NB4 (cell line): ENCODE measurements around the gene GRB10.

Source experiments
- DNase-seq: peaks from one replicate; pipeline ENCODE4 v3.0.0; 2010; ENCODE audit warnings: low read depth
- H3K4me3 ChIP-seq: one replicate; pipeline ENCODE4 v1.5.1; 2011; ENCODE audit warnings: mild to moderate bottlenecking, low read depth, low read length, moderate library complexity
- CTCF ChIP-seq: IDR thresholded peaks from one replicate; pipeline ENCODE4 v1.5.1; 2012; ENCODE audit warnings: low read depth, low read length
- MYC ChIP-seq: IDR thresholded peaks from 2 replicates; pipeline ENCODE4 v1.6.1; 2011; ENCODE audit warnings: low read depth, low read length
- POLR2A ChIP-seq: IDR thresholded peaks from 2 replicates; pipeline ENCODE4 v1.6.1; 2011; ENCODE audit warnings: mild to moderate bottlenecking; ENCODE audit not compliant: insufficient read length; ENCODE audit errors: extremely low read depth
- TF ChIP-seq, protein P1 (sequence below): IDR thresholded peaks from 2 replicates; pipeline ENCODE4 v1.6.1; 2011; ENCODE audit warnings: low read depth, low read length

GRB10 gene

DNA sequence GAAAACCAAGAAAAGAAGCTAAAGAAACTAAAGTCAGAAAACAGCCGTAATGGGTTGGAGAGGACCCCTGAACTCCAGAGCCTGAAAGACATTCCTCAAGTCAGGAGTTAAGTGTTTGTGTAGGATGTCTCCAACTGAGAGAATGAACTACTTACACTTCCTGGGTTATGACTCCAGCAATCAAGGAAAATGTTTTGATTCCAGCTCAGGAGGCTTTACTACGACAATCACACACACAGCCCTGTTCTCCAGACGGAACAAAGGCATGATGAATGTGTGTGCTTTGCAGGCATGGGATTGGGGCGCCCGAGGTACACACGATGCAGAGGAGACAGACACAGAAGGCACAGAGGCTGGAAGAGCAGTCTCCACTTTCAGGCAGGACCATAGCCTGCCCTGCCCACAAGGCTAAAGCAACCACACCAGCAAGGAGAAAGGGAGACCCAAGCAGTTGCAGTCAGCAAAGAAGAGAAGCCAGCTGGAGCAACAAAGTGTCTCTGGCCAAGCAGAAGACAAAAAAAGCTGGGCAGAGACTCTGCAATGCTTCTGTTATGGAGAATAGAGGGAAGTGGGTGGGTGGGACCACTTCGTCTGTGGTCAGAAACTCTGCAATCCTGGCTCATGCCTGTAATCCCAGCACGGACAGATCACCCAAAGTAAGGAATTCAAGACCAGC, 89.1 kb downstream of the GRB10 start:
- no peak overlapping the region for H3K4me3 ChIP-seq
- DNase-seq, result no peak
- TF ChIP-seq CTCF, result no peak

DNA sequence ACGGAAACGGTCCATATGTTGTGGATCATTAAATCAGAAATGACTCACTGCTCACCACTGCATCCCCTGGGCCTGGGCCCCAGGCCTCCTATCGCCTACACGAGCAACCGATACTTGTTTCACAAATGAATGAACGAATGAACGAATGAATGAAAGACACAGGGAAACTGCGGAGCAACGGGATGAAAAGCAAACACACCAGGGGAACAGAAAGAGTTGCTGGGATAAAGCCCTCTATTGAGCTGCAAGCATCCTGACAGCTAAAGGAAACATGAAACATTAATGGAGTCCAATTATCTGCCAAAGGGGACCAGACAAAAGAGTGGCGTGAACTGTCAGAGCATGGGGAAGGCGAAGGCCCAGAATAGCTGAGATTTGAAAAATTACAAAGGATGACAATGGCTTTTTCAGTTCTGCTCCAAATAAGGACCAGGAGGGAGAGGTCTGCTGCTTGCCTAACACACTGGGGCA, 92.1 kb downstream of the GRB10 start:
- TF ChIP-seq CTCF (no peak), MYC (no peak), POLR2A (no peak)
- TF ChIP-seq, protein P1, sequence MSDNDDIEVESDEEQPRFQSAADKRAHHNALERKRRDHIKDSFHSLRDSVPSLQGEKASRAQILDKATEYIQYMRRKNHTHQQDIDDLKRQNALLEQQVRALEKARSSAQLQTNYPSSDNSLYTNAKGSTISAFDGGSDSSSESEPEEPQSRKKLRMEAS, result no peak
- H3K4me3 ChIP-seq, result no peak overlapping the region
- no peak for DNase-seq

DNA sequence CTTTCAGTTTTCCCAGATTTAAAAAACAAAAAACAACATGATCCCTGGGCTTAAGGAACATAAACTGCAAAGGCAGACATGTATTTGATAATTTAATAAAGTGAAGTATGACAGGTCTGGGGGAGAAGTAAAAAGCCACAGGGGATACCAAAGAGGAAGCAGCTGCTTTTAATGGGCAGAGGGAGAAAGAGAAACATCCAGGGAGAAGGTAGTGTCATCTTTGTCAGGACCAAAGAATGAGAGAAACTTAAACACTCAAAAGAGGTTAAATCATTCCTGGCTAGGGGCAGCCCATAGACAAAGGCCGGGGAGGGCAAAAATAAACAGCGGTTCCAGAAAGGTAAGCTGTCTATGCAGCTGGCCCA, 94.5 kb downstream of the GRB10 start:
- no peak overlapping the region for H3K4me3 ChIP-seq
- TF ChIP-seq POLR2A, result no peak
- TF ChIP-seq, protein P1, result no peak
- TF ChIP-seq CTCF, result no peak
- TF ChIP-seq MYC, result no peak
- DNase-seq, result peak; percentile 48

- TF ChIP-seq MYC (no peak), POLR2A (no peak), CTCF (no peak)
- TF ChIP-seq, protein P1, result no peak
- no peak for DNase-seq
- H3K4me3 ChIP-seq, result no peak overlapping the region
Measured at GRCh38 chr7:50687575-50688225, 95.0 kb downstream of the GRB10 start.

- DNase-seq, result no peak
- no peak for TF ChIP-seq MYC
- H3K4me3 ChIP-seq, result no peak overlapping the region
Measured at GRCh38 chr7:50687096-50687495, 95.6 kb downstream of the GRB10 start.

GRCh38 chr7:50685135-50686065, 97.3 kb downstream of the GRB10 start:
- no peak for DNase-seq
- TF ChIP-seq, protein P1, result no peak
- TF ChIP-seq POLR2A (no peak), CTCF (no peak), MYC (no peak)
- no peak overlapping the region for H3K4me3 ChIP-seq
